Activated T-helper 9 cell treated with anti-CD3 and anti-CD28 coated beads, Interleukin-2, amount 50 U/mL, for 16 hours (primary cell): Measurements from ENCODE around the gene RGL4.

Experiments
- DNase-seq: peaks from one replicate; pipeline ENCODE4 v3.0.0-alpha.2; 2020; ENCODE audit warnings: low read depth

The RGL4 gene

DNA sequence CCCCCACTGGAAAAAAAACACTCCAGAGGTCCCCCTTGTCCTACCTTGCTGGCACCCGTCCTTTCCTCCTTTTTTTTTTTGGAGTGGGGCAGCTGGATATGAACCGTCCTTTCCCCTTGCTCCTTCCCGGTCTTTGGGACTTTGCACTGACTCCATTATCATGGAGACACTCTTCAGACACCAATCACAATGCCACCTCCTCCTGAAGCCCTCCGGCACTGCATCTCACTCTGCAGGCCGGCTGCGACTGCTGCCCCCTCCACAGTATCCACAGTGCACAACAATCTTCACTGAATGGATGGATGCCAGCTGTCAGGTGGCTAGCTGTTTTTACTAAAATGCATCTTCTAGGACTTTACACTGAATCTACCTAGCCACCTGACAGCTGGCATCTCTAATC lies 12.7 kb upstream of the RGL4 start:
- no peak for DNase-seq

DNA sequence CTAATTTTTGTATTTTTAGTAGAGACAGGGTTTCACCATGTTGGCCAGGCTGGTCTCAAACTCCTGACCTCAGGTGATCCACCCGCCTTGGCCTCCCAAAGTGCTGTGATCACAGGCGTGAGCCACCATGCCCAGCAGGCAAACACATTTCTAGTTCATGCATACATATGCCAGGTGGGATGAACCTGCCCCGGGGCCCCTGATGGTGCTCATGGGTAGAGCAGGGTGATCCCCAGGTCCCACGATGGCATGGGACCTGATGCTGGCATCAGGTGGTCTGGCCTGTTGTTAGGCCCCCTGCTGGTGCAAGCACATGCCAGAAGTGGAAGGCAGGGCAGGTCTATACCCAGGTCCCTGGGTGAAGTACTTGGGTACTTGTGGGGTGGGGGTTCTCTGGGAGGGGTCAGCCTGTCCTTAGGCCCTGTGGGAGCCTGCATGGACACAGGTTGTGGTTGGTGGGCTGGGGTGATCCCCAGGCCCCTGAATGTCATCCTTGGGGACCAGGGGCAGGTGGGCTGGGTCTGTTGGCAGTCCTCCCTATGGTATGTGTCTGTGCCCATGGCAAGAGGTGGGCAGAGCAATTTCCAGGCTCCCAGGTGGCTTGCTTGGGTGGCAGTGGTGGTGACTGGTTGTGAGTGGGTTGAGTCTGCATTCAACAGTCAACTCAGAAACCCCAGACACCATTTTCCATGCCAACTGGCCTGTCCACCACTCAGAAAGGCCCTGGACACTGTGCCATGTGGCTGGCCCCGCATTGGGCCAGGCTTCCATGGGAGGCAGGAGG lies 9.6 kb upstream of the RGL4 start:
- no peak for DNase-seq

- no peak for DNase-seq
Observed at GRCh38 chr22:23682077-23682476, 8.7 kb upstream of the RGL4 start.

GRCh38 chr22:23682827-23683355 lies 7.9 kb upstream of the RGL4 start:
- DNase-seq: no peak

DNA sequence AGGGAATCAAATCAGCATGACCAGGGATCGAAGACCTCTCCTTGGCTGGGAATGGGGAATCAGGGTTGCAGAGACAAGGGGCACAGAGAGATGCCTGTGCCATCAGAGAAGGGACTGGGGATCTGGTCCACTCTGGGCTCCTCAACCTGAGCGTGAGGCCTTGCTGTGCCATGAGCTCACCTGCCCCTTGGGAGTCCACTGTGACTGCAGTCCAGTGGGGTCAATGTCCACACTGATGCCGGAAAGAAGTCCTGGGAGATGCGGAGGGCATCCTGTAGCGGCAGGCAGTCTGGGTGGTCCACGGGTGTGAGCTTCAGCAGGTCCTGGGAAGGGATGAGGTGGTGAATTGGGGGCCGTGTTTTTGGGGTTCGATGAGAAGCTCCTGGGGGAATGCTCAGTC lies 7.3 kb upstream of the RGL4 start:
- no peak for DNase-seq

- no peak for DNase-seq
Observed at GRCh38 chr22:23684026-23684425, 6.8 kb upstream of the RGL4 start.

- no peak for DNase-seq
Observed at GRCh38 chr22:23684561-23685031, 6.2 kb upstream of the RGL4 start.

DNA sequence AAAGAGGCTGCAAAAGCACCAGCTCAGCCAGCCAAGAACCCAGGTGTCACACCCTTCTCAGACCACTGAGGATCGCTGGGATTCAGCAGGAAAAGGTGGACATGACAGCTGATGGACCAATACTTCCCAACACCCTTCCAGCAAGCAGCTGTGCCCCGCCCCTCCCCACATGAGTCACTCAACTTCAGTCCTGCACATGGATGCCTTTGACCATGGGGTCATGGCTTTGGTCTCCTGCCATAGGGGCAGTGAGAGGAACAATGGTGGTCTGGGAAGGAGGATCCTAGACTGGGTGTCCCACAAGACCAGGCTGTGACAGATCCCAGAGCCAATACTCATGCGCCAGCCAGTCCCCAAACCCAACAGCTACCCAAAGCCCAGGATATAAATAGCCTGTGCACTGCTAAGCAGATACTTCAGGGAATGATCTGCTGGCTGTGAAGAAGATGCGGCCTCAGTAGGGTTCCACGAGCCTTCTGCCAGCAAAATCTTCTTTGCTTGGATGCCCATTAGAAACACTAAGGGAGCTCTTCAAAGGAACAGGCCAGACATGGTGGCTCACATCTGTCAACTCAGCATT lies 5.5 kb upstream of the RGL4 start:
- no peak for DNase-seq

DNA sequence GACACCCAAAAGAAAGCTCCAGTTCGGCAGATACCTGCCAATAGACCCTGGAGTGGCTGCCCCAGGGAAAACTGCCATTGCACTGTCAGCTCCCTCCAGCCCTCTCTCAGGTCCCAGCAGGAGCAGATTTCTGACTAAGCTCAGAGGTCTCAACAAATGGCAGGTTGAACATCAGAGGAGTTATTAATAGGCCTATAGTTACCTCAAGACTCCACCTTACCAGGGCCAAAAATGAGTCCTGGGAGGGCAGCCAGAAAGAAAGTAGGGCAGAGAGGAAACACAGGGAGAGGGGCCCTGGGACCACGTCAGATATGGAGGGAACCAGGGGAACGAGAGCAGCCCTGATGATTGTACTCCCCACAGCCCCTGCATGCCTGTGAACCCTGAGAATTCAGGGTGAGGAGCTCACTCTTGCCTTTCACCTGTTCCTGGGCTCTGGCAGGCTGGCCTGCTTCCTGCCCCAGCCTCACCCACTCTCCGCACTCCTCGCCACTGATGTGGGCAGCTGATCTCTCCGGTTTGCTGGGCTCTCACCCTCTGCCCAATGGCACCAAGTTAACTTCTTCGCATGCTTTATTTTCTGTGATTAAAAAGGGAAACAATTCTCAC lies 4.3 kb upstream of the RGL4 start:
- DNase-seq: no peak

- no peak for DNase-seq
Observed at GRCh38 chr22:23688121-23688520, 2.7 kb upstream of the RGL4 start.

GRCh38 chr22:23688571-23688970 lies 2.2 kb upstream of the RGL4 start:
- no peak for DNase-seq

DNA sequence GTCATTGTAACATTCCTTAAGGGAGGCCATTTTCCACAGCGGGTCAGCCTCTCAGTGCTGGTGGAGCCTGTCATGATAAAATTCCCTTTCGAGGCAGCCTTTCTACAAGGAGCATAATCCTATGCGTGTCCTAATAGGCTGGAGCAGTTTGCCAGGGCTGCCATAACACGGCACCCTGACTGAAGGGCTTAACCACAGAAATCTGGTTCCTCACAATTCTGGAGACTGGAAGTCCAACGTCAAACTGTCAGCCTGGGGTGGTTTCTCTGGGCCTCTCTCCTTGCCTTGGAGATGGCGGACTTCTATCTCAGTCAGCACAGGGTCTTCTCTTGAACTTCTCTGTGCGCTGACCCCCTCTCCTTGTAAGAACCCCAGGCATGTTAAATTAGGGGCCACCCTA lies 1.4 kb upstream of the RGL4 start:
- no peak for DNase-seq

GRCh38 chr22:23691748-23692423 lies 1.1 kb downstream of the RGL4 start:
- no peak for DNase-seq

DNA sequence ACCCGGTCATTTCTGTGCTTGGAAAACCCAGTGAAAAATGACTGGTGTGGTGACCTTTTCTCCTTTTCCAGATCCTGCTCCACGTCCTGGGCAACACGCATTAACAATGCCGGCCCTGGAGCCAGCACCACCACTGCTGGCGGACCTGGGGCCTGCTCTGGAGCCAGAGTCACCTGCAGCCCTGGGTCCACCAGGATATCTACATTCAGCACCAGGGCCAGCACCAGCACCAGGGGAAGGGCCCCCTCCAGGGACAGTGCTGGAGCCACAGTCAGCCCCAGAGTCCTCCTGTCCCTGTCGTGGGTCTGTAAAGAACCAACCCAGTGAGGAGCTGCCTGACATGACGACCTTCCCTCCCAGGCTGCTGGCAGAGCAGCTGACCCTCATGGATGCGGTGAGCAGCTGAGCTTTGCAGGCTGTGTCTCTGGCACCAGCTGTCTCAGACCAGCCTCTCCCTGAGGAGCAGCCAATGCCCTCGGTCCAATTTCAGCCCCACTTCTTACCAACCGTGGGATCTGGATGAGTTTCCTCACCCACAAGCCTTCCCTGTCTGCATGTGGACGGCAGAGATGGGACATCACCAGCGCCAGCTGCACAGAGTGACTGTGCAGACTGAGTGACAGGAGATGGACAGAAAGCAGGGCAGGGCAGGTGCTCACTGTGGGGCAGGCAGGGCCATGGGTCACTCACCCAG lies 1.9 kb downstream of the RGL4 start:
- DNase-seq: no peak

DNA sequence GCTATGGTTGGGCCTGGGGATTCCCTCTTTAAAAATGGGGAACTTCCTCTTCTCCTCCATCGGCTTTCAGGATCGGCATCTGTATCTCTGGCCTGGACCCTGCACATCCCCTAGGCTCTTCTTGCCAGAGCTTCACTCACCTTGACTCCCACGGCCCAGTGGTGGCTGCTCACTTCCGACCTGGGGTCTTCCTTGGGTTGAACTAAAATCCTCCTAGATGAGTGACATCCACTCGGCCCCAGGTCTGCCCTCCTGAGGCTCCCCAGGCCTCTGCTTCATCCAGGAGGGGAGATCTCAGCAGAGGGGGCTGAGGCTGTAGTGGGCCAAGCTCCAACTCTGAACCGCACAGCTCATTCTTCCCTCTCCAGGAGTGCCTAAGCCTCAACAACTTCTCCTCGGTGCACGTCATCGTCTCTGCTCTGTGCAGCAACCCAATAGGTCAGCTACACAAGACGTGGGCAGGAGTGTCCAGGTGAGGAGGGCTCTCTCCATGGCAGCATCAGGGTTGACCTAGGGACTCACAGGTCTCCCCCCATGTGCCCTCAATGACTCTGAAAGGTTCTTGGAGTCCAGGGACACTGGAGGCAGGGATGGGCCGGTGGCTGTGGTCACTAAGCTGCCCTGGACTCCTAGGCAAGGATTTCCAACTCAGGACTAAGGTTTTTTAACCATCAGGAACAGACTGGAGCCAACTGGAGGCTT lies 3.3 kb downstream of the RGL4 start:
- no peak for DNase-seq

DNA sequence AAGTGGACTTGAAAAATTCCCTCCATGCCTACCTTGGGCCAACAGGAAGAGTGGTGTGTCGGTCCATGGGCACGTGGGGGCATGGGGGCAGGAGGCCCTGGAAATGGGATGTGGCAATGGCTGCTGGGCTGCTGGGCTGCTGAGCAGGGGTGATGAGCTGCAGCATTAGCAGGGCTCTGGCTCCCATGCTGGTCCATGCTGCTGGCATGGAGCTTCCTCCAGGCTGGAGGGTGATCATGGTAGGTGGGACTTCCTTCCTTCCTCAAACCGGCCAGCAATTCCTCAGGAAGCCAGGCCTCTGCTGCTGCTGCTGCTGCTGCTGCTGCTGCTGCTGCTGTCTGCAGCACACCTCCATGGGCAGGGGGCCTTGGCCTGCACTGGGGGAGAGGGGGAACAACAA lies 4.3 kb downstream of the RGL4 start:
- no peak for DNase-seq

DNA sequence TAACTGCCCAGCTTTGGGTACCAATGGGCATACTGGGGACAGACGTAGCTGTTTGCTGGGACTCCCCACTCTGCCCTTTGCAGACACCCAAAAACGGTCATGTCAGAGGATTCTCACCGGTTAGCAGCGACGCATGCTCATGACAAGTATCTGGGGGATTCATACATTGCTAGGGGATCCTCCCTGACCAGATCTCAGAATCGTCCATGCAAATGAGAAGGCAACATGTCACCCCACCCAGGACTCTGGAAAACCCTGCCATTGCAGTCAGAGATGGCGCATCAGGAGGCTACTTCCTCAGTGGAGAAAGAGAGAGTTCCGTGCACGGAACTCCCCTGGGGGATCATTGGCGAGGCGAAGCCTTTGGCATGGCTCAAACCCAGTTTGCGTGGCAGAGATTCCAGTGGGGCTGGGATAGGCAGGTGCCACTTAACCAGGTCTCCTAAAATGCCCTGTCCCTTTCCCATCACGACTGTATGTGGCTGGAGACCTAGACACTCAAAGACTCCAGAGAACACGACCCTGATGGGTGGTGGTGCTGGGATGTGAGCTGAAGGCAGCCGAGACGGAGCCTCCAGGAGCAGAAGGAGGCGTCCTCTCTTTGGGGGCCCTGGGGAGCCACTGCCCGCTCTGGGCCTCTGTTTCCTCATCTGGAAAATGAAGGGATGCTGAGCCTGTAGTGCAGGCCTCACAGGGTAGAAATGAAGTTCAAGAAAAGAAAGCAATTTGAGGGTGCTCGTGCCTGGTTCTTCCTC lies 4.9 kb downstream of the RGL4 start:
- no peak for DNase-seq

DNA sequence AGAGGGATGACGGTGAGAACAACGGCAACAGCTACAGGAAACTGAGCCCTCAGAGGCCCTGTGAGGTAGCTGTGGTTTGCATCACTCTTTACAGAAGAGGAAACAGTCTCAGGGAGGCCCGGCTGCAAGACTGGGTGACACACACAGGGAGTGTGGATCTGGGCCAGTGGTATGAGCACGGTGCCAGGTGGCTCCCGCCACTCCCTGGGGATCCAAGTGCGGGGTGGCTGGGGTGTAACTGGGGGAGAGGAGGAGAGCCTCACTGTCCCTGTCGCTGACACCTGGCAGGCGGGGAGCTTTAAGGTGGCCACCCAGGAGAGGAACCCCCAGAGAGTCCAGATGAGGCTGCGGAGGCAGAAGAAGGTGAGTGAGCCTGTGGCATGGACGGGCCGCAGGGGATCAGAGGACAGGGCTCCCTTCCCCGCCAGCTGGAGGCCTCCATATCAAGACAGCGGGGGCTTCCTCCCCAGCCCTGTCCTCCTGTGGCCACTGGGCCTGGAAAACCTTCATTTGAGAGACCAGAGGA lies 5.6 kb downstream of the RGL4 start:
- DNase-seq: peak; percentile 51

GRCh38 chr22:23697031-23697970 lies 6.5 kb downstream of the RGL4 start:
- no peak for DNase-seq
